Effector memory CD4-positive, alpha-beta T cell (primary cell): Measurements from ENCODE around the gene CCNG2.
A peak's percentile ranks its signal among the peaks of the same experiment; 100 is the strongest.
"Not testable (repeated sequence)": the region's sequence is repeated elsewhere in the genome, so short reads cannot be mapped to it uniquely, and the experiment has no call there.

ENCODE experiments used
- DNase-seq, 3 donors: peaks; one replicate each; pipeline ENCODE4 v3.0.0-alpha.2; 2020
- H3K27ac ChIP-seq: 2 replicates; pipeline ENCODE4 v1.7.0; 2013; ENCODE audit warnings: mild to moderate bottlenecking, low read length, moderate library complexity; ENCODE audit not compliant: insufficient read depth, poor library complexity, severe bottlenecking
- H3K27me3 ChIP-seq: replicated peaks from 2 replicates; pipeline ENCODE4 v1.7.0; 2013; ENCODE audit warnings: mild to moderate bottlenecking, low read length; ENCODE audit not compliant: insufficient read depth, control insufficient read depth, poor library complexity, severe bottlenecking
- H3K36me3 ChIP-seq: 2 replicates; pipeline ENCODE4 v1.7.0; 2013; ENCODE audit warnings: mild to moderate bottlenecking, low read length, moderate library complexity; ENCODE audit not compliant: control insufficient read depth, insufficient read depth
- H3K4me1 ChIP-seq: 2 replicates; pipeline ENCODE4 v1.7.0; 2013; ENCODE audit warnings: low read length, mild to moderate bottlenecking; ENCODE audit not compliant: control insufficient read depth, insufficient read depth, poor library complexity, severe bottlenecking
- H3K4me3 ChIP-seq: 2 replicates; pipeline ENCODE4 v1.7.0; 2013; ENCODE audit warnings: low read length, low read depth, mild to moderate bottlenecking; ENCODE audit not compliant: insufficient read depth, poor library complexity, severe bottlenecking
- H3K9me3 ChIP-seq: 2 replicates; pipeline ENCODE4 v1.7.0; 2013; ENCODE audit warnings: mild to moderate bottlenecking, low read length, moderate library complexity; ENCODE audit not compliant: control insufficient read depth

Gene CCNG2

DNA sequence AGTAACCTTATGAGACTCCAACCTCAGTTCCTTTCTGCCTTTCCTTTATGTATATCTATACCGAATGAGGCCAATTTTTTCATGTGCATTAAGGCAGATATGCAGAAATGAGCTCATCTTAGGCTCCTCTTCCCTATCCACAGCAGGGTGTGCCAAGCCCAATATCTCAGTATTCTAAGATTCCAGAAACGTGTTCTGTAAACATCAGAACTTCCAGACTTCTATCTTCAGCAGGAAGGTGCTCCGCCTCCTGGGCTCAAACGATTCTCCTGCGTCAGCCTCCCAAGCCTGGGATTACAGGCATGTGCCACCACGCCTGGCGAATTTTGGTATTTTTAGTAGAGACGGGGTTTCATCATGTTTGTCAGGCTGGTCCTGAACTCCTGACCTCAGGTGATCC, 31.0 kb upstream of the CCNG2 start:
- H3K4me3 ChIP-seq: no peak overlapping the region
- no peak overlapping the region for H3K27ac ChIP-seq
- H3K4me1 ChIP-seq: peaks cover 2% of the 10 kb centered on the region
- H3K9me3 ChIP-seq: no peaks in the 10 kb centered on the region
- no peaks in the 10 kb centered on the region for H3K36me3 ChIP-seq
- H3K27me3 ChIP-seq: no peaks in the 10 kb centered on the region
- no peak for DNase-seq

DNA sequence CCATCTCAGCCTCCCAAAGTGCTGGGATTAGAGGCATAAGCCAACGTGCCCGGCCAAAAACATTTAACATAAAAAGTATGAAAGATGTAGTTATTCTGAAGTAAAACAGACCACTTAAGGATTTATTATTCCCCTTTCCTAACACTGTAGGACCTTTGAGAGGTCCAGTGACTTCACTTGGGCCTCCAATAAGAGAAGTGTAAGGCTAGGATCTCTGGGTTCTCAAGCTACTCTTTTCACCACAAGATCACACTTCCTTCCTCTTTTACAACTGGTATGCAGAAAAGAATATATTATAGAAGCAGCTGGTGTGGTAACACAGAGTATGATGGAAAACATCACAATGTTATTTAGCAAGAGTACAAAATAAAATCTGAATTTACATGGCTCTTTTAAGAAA, 30.2 kb upstream of the CCNG2 start:
- no peaks in the 10 kb centered on the region for H3K36me3 ChIP-seq
- H3K27ac ChIP-seq: no peak overlapping the region
- DNase-seq: no peak
- H3K4me3 ChIP-seq: no peak overlapping the region
- H3K9me3 ChIP-seq: no peaks in the 10 kb centered on the region
- H3K27me3 ChIP-seq: no peaks in the 10 kb centered on the region
- H3K4me1 ChIP-seq: peaks cover 2% of the 10 kb centered on the region

DNA sequence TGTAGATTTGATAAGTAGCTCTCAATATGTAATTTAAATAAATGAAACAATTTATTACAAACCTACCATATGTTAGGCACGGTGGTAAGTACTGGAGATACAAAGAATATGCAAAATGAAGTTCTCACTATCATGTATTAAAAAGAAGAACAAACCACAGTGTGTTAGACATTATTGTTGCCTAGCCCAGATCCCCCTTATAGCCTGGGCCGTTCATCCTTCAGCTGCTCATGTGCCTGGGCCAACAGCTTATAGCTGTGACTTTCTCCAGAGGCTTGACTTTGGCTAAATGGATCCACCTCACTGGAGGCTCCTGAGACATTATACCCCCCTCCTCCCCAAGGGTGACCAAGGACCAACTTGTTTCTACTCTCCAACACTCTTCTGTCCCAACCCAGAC, 29.8 kb upstream of the CCNG2 start:
- H3K36me3 ChIP-seq: no peaks in the 10 kb centered on the region
- H3K27ac ChIP-seq: no peak overlapping the region
- no peaks in the 10 kb centered on the region for H3K27me3 ChIP-seq
- H3K4me1 ChIP-seq: peaks cover 2% of the 10 kb centered on the region
- no peak for DNase-seq
- no peak overlapping the region for H3K4me3 ChIP-seq
- H3K9me3 ChIP-seq: no peaks in the 10 kb centered on the region

DNA sequence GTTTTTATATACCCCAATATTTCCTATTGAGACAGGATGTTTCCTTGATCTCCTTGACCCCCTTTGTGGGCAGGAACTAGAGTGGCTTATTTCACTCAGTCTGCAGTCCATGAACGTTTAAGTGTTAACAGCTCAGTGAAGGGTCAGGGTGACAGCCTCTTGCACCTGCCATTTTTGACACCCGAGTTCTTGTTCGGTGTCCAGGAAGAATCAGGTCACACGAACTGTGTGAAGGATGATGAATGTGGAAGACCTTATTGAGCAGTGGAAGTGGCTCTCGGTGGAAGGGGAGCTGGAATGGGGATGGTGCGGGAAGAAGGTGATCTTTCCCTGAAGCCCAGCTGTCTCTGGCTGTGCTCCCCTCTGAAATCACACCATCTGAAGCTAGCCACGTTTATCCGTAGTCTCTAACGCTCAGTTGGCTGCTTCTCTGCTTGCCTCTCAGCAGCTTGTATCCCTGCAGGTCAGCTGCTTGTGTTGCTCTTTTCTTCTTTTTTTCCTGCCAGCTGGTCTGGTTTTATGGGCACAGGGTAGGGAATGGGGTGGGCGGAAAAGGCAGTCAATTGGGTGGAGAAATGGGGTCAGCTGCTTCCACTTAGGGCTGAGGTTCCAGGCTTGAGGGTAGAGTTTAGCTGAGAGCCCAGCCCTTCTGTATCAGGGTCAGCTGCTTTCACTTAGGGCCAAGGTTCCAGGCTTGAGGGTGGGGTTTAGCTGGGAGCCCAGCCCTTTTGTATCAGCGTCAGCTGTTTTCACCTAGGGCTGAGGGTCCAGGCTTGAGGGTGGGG, 29.0 kb upstream of the CCNG2 start:
- Histone ChIP-seq H3K27me3 (no peaks in the 10 kb centered on the region), H3K4me1 (peaks cover 2% of the 10 kb centered on the region), H3K36me3 (no peaks in the 10 kb centered on the region), H3K27ac (no peak overlapping the region), H3K4me3 (no peak overlapping the region), H3K9me3 (no peaks in the 10 kb centered on the region)
- no peak for DNase-seq

DNA sequence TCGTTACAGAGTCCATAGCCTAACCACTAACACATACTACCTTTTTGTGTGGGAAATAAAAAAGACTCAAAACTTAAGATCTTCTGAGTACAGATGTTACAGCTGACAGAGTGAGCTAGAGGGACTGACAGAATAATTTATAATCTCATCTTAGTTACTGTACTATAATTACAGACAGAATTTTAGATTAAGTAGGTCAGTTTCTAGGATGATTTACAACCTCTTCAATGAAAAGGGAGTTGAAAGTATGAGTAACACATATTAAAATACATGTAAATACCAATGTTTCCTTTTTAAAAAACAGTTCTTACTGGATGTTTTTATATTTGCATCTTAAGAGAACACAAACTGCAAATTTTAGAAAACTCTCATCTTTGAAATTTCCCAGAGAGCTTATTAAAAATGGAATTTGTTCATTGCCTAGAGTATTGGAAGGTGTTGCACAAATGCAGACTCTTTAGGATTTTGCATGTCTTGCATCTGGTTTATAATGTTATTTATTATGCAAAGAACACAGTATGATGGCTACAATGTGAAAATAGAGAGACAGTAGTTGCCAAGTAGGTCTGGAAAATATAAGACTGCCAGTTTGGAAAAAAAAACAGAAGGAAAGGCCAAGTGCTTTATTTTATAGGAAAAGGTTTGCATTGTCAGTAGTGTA, 24.2 kb upstream of the CCNG2 start:
- H3K27me3 ChIP-seq: no peaks in the 10 kb centered on the region
- H3K9me3 ChIP-seq: no peaks in the 10 kb centered on the region
- H3K4me3 ChIP-seq: no peak overlapping the region
- DNase-seq: no peak
- H3K36me3 ChIP-seq: no peaks in the 10 kb centered on the region
- no peak overlapping the region for H3K27ac ChIP-seq
- H3K4me1 ChIP-seq: no peaks in the 10 kb centered on the region

DNA sequence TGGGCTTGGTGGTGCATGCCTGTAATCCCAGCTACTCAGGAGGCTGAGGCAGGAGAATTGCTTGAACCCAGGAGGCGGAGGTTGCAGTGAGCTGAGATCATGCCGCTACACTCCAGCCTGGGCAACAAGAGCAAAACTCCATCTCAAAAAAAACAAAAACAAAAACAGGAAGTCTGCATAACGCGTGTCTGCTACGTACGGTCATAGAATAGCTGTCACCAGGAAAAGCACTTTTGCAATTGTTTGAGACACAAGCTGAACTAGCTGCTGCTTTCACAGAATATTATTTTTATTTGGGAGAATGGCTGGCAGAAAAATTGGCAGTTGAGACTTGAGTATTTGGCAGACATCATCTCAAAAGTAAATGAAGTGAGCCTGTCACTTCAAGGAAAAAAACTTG, 19.6 kb upstream of the CCNG2 start:
- not testable (repeated sequence) for H3K4me3 ChIP-seq

DNA sequence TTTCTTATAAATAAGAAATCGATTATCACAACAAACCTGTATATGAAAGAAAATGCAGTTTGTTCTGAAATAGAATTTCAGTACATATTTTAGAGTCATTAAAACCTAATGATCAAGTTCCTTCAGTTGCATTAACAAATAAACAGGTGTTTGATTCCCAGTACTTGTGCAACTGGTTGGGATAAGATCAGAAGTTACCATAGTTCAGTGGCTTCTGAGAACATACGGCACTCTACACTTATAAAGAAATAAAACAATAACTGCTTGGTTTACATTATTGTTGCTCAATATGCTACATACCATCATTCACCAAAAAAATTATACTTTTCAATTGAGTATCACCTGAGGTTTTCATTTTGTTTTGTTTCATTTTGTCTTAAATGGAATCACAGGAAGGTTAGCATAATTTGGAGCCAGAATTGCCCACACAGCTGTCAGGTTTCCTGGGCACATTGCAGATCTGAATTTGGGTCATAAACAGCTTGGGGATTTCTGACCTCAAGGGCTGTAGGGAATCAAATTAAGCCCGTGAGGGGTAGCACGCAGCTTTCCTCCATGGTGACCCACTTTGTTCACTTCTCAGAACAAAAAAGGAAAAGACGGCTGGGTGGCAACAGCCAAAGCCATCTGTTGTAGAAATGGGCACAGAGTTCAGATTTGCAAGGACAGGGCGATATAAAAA, 14.9 kb upstream of the CCNG2 start:
- Histone ChIP-seq H3K4me3 (no peak overlapping the region), H3K27me3 (no peaks in the 10 kb centered on the region), H3K9me3 (no peaks in the 10 kb centered on the region), H3K4me1 (no peaks in the 10 kb centered on the region), H3K27ac (peak overlapping the region; percentile 12), H3K36me3 (no peaks in the 10 kb centered on the region)
- DNase-seq: no peak

More for the DNA sequence above, 19.6 kb upstream of the CCNG2 start:
- not testable (repeated sequence) for H3K27me3 ChIP-seq, H3K36me3 ChIP-seq, H3K4me1 ChIP-seq, DNase-seq, H3K9me3 ChIP-seq, H3K27ac ChIP-seq

DNA sequence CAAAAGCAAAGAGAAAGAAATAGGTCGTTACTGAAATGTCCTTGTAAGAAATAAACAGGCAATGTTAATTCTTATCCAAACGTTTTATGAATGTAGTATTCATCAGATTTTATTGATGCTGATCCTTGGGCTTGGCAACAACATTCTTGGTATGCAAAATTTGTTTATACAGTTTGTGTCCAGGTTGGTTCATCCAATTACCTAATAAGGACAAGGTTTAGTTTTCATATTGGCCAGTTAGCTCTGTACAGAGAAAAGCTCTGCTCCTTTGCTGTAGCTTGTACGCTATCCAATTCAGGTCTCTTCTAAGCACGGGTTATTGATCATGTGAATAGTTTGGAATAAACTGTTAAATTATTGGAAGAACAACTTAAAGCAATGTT, 14.4 kb upstream of the CCNG2 start:
- Histone ChIP-seq H3K27me3 (no peaks in the 10 kb centered on the region), H3K36me3 (no peaks in the 10 kb centered on the region), H3K27ac (peak overlapping the region; percentile 12), H3K4me1 (no peaks in the 10 kb centered on the region), H3K9me3 (no peaks in the 10 kb centered on the region), H3K4me3 (no peak overlapping the region)
- no peak for DNase-seq

DNA sequence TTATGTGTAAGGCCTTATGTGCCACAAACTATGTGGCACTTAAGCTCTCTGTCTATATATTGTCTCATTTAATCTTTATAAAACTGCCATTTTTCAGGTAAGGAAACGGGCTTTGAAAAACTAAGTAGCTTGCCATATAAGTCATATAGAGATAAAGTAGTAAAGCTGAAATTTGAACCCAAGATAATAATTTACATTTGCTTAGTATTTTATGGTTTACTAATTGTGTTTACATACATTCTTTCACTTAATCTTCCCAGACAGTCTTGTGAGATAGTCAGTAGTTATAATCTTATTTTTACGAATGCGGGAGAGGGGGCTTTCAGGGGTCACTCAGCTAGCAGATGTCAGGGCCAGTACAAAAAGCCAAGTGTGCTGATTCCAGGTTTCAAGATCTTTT, 13.9 kb upstream of the CCNG2 start:
- no peaks in the 10 kb centered on the region for H3K4me1 ChIP-seq
- no peak overlapping the region for H3K4me3 ChIP-seq
- H3K27me3 ChIP-seq: no peaks in the 10 kb centered on the region
- no peaks in the 10 kb centered on the region for H3K9me3 ChIP-seq
- H3K36me3 ChIP-seq: no peaks in the 10 kb centered on the region
- H3K27ac ChIP-seq: no peak overlapping the region
- DNase-seq: no peak

DNA sequence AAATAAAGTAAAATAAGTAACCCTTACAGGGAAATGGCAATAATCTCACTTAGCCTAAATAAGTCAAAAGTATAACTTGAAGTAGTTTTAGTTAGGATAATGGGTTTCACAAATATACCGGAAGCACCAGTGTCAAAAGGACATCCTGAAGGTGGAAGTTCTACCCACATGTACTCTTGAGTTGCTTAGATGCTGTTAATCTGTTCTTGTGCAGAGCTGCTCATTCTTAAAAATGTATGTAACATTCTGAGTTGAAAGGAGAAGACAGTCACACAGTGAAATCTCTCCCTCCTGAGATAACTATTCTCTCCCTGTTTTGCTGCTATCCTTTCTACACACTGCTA, 11.2 kb upstream of the CCNG2 start:
- no peak for DNase-seq
- Histone ChIP-seq H3K27me3 (no peaks in the 10 kb centered on the region), H3K36me3 (no peaks in the 10 kb centered on the region), H3K4me3 (no peak overlapping the region), H3K4me1 (no peaks in the 10 kb centered on the region), H3K9me3 (no peaks in the 10 kb centered on the region), H3K27ac (no peak overlapping the region)
